ENCODE data around the gene AKAP13.

GRCh38 chr15:85646538-85647091 lies 266.2 kb downstream of the AKAP13 start:
- TF ChIP-seq CTCF (IDR thresholded peaks at IDR 0.05): no peak
- no peak for TF ChIP-seq POLR2A (IDR thresholded peaks at IDR 0.05)
- no peak for TF ChIP-seq POLR2AphosphoS5 (IDR thresholded peaks at IDR 0.05)

Data from breast epithelium (tissue), 3 donors.